ES-I3 (cell line): ENCODE data around the gene RAB21.
"Not testable (repeated sequence)": the region's sequence is repeated elsewhere in the genome, so short reads cannot be mapped to it uniquely, and the experiment has no call there.

Source experiments
- H3K36me3 ChIP-seq: 2 replicates; pipeline ENCODE4 v1.6.1; 2013; ENCODE audit warnings: mild to moderate bottlenecking, low read length, control low read depth, moderate library complexity; ENCODE audit not compliant: insufficient read depth
- H3K4me1 ChIP-seq: 2 replicates; pipeline ENCODE4 v1.6.1; 2013; ENCODE audit warnings: mild to moderate bottlenecking, control low read depth, low read length; ENCODE audit not compliant: insufficient read depth
- H3K9ac ChIP-seq: 2 replicates; pipeline ENCODE4 v1.6.1; 2013; ENCODE audit warnings: low read depth, mild to moderate bottlenecking, low read length, moderate library complexity
- H3K9me3 ChIP-seq: 2 replicates; pipeline ENCODE4 v1.6.1; 2013; ENCODE audit warnings: mild to moderate bottlenecking, low read length, moderate library complexity; ENCODE audit not compliant: control insufficient read depth, insufficient read depth

Gene RAB21

DNA sequence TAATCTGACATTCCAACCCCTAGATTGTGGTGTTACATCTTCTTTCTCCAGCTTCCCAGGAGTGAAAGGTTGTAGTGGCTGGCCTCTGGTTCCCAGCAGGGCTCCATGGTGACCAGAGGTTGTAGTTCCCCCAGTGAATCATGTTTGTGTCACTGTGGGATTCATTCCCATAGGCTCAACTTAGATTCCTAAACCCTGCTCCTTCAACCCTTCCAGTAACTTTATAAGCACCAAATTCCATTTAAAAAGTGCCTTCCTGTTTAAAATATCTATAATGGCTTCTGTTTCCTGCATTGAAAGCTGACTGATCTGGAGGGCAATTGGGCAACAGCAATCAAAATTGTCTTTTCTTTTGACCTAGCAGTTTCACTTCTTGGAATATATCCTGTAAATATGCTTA is 44.4 kb downstream of the RAB21 start:
- no peaks in the 10 kb centered on the region for H3K9me3 ChIP-seq
- no peak overlapping the region for H3K9ac ChIP-seq
- H3K4me1 ChIP-seq = no peaks in the 10 kb centered on the region
- H3K36me3 ChIP-seq = no peaks in the 10 kb centered on the region

DNA sequence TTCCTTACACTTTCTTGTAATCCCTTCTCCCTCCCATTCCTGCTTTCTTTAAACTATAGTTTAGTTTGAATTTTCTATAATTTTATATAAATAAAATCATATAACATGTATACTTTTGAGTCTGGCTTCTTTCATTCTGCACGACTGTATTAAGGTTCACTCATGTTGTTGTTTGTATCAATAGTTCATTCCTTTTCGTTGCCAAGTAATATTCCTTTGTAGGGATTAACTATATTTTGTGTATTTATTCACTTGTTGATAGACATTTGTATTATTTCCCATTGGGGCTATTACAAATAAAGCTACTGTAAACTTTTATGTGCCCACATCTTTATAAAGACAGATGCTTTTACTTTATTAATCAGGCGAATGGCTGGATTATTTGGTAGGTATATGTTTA is 45.5 kb downstream of the RAB21 start:
- no peaks in the 10 kb centered on the region for H3K9me3 ChIP-seq
- no peaks in the 10 kb centered on the region for H3K4me1 ChIP-seq
- H3K9ac ChIP-seq = no peak overlapping the region
- H3K36me3 ChIP-seq = no peaks in the 10 kb centered on the region

DNA sequence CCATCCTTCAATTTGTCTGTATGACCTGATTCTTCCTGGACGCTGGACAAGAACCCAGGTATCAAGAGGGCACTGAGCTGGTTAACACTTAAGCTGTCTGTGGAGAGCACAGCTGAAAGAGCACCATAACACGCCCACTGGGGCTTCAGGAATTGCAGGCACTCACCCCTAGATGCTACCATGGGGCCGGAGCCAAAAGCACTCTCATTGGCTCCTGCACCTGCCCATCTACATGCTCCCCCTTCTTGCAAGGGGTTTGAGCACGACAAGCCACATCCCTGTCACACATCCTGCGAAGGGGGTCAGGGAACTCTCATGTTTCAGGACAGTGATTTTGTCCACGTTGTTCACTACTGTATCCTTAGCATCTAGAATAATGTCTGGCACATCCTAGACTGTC is 49.8 kb downstream of the RAB21 start:
- H3K9ac ChIP-seq = no peak overlapping the region
- no peaks in the 10 kb centered on the region for H3K9me3 ChIP-seq
- no peaks in the 10 kb centered on the region for H3K36me3 ChIP-seq
- H3K4me1 ChIP-seq = no peaks in the 10 kb centered on the region

DNA sequence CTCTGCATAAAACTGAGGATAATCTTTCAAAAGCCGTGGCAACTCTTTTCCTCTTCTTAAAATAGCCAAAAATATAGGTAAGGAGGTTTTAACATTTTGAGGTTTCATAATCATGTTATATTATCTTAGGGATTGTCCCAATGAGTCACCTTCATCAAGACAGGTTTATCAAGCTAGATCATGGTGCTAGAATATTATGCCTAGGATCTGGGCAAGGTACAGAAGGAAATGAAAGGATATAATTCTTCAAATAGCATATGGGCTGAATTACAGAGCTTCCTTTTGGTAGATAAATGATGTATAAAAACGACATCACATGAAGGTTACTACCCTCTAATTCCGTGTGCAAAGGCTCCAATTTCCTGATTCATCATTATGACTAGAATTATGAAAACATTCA is 56.3 kb downstream of the RAB21 start:
- H3K36me3 ChIP-seq = no peaks in the 10 kb centered on the region
- H3K9ac ChIP-seq = no peak overlapping the region
- no peaks in the 10 kb centered on the region for H3K4me1 ChIP-seq
- H3K9me3 ChIP-seq = no peaks in the 10 kb centered on the region

DNA sequence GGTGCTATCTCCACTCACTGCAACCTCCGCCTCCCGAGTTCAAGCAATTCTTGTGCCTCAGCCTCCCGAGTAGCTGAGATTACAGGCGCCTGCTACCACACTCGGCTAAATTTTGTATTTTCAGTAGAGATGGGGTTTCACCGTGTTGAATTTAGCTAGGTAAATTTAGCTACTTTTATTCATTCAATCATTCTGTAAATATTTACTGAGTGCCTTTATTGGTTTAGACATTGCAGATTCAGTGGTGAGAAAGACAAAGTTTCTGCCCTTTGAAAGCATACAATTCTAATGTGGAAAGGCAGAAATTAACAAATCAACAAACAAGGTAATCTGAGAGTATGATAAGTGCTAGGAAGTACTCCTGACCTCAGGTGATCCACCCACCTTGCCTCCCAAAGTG is 60.6 kb downstream of the RAB21 start:
- not testable (repeated sequence) for H3K9ac ChIP-seq, H3K4me1 ChIP-seq, H3K36me3 ChIP-seq, H3K9me3 ChIP-seq

DNA sequence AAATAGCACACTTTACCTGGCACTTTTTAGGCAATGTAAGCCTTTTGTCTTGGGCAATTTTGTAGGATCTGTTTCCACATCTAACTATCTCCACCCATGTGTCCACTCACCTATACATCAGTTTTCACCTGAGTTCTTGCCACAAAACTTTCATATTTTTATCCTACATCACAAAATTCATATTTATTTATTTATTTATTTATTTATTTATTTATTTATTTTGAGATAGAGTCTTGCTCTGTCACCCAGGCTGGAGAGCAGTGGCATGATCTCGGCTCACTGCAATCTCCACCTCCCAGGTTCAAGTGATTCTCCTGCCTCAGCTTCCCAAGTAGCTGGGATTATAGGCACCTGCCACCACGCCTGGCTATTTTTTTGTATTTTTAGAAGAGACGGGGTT is 67.4 kb downstream of the RAB21 start:
- not testable (repeated sequence) for H3K9me3 ChIP-seq, H3K9ac ChIP-seq, H3K36me3 ChIP-seq, H3K4me1 ChIP-seq

DNA sequence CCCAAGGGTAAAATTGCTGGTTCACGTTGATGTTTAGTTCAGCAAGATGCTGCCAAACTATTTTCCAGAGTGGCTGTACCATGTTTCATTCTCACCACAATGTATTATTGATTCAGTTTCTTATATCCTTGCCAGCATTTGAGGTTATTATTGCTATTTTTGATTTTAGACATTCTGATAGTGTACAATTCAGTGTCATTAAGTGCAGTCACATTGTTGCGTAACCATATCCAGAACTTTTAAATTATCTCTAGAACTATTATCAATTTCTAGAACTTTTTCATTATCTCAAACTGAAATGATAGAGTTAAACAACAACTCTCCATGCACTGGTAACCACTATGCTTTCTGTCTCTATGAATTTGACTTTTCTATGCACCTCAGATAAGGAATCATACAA is 74.2 kb downstream of the RAB21 start:
- H3K9ac ChIP-seq = no peak overlapping the region
- H3K36me3 ChIP-seq = no peaks in the 10 kb centered on the region
- H3K4me1 ChIP-seq = no peaks in the 10 kb centered on the region
- H3K9me3 ChIP-seq = no peaks in the 10 kb centered on the region

DNA sequence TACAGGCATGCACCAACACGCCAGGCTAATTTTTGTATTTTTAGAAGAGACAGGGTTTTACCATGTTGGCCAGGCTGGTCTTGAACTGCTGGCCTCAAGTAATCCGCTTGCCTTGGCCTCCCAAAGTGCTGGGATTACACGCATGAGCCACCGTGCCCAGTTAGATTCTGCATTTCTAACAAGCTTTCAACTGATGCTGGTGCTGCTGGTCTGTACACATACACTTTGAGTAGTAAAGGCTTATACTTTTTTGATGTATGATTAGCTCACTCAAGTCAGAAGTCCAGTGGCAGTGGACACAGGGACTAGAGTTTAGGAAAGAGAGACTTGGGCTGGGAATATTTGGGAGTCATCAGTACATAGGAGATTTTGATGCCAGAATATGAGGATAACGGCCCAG is 82.7 kb downstream of the RAB21 start:
- Histone ChIP-seq H3K36me3 (no peaks in the 10 kb centered on the region), H3K9ac (no peak overlapping the region), H3K9me3 (no peaks in the 10 kb centered on the region), H3K4me1 (no peaks in the 10 kb centered on the region)

DNA sequence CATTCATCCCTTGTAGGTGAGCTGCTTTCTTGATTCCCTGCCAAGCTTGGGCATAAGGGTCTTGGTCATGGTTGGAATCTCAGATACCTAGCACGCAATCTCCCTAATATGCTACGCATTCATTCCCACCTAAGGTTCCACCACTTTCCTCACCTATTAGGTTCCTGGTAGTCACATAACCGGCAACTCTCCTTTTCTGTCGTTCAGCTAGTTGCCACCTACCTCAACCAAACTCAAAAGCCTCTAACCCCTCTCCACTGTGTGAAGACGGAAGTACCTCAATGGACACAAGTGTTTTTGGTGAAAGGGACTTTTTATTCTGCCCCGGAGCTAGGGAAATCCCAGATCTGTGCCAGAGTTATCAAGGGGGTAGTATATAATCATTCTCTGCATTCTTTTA is 83.6 kb downstream of the RAB21 start:
- no peaks in the 10 kb centered on the region for H3K9me3 ChIP-seq
- no peaks in the 10 kb centered on the region for H3K36me3 ChIP-seq
- H3K4me1 ChIP-seq = no peaks in the 10 kb centered on the region
- no peak overlapping the region for H3K9ac ChIP-seq

DNA sequence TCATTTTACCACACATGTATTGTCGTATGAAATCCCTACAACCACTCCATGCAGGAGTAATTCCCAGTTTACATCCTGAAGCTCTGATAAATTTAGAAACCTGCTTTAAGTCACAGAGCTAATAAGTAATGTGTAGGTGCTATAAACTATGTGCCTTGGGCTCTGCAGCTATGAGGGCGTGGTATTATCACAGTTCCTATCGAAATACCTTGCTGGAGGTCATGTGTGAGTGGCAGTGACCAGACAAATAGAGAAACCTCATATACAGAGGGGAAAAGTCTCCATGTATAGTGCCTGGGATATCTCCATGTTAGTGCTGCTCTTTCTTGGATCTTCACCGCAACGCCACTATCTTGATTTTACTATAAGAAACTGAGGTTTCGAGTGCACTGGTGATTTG is 84.0 kb downstream of the RAB21 start:
- Histone ChIP-seq H3K36me3 (no peaks in the 10 kb centered on the region), H3K4me1 (no peaks in the 10 kb centered on the region), H3K9me3 (no peaks in the 10 kb centered on the region), H3K9ac (no peak overlapping the region)

DNA sequence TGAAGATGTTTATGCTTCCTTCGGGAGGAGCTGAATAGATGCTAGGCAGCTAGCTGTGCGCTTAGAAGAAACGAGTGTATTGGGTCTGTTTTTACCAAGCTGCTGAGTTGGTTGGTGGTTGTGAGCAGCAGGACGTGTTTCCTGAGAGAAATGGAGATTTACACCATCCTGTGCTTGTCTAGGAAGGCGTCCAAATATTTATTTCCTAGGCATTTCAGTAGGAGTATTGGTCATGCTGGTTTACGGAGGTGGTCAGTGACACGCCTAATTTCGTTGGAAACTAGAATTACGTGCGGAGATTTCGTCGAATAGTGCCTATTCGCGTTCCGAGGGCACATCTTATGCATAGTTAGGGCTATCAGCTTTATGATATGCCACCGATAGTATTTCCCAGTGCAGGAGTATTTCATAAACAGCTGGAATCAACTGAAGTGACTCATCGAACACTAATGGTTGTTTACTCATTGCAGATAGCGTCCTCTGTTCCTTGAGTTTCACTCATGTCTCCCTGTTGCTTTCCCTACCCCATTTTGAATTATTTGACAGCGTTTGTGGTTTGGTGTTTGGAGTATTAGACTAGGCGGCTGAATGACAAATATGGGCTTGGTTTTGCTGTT is 85.7 kb downstream of the RAB21 start:
- Histone ChIP-seq H3K9me3 (no peaks in the 10 kb centered on the region), H3K4me1 (no peaks in the 10 kb centered on the region), H3K36me3 (no peaks in the 10 kb centered on the region), H3K9ac (peak overlapping the region; percentile 99)

DNA sequence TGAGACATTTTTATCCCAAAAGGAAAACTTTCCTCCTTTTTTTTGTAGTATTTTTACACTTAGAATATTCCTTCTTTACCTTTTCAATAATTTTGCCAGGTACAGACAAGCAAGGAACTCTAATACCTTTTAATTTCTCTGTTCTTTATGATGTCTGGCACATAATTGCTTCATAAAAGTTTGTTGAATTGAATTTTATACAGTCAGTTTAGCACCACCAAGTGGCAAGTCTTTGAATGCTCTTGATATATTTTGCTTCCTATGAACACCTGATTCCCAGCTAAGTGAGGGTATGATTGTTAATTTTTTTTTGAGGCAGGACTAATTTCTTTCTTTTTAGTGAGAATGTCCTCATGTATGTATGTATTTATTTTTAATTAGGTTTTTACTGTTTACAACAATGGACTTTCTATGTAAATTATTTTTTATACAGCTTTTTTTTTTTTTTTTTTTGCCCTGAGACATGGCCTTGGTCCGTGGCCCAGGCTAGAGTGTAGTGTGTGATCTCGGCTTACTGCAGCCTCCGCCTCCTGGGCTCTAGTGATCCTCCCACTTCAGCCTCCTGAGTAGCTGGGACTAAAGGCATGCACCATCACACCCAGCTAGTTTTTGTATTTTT is 91.8 kb downstream of the RAB21 start:
- Histone ChIP-seq H3K9ac (no peak overlapping the region), H3K9me3 (peaks cover 5% of the 10 kb centered on the region; the same call in 1 of the 2 replicates), H3K36me3 (no peaks in the 10 kb centered on the region), H3K4me1 (no peaks in the 10 kb centered on the region)

DNA sequence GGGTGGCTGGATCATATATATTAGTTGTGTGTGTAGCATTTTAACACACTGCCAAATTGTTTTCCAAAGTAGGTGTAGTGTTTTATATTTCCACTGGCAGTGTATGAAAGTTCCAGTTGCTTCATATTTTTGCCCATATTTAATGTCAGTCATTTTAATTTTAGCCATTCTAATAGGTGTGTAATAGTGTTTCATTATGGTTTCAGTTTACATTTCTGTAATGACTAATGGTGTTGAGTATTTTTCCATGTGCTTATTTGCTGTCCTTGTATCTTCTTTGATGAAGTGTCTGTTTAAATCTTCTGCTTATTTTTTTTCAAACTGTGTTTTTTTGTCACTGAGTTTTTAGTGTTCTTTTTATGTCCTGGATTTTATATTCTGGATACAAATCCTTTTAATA is 93.5 kb downstream of the RAB21 start:
- H3K36me3 ChIP-seq = no peaks in the 10 kb centered on the region
- H3K4me1 ChIP-seq = no peaks in the 10 kb centered on the region
- no peak overlapping the region for H3K9ac ChIP-seq
- peaks cover 5% of the 10 kb centered on the region; the same call in 1 of the 2 replicates for H3K9me3 ChIP-seq

DNA sequence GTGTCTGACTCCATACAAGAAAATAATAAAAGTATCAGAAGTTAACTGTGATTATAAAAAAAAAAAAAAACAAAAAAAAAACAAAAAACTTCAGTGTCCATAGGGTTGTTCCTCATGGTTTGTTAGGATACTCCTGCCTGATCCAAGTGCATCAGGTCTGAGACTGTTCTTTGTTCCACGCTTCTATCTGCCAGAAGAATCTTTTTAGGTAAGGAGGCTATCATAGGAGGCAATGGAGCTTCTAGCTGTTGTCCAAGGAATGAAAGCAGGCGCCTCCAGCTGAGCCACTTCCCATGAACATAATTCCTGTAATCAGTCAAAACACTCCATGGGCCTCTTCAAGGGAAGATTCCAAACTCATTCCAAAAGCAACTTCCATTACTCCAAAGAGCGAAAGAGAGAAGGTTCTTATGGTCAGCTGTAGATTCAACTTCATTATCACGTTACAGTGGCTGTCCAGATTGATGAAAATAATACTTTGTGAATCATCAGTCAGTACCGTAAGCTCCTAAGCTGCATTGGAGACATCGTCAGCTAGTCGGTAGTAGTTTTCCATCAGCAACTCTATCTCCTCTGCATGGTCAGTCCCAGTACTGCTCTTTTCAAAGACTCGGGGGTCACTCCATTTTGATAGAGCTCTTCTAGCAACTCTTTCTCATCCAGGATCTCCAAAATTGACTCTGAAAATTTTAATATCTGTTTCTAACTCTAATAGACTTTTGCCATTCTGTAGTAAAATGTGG is 94.6 kb downstream of the RAB21 start:
- Histone ChIP-seq H3K36me3 (no peaks in the 10 kb centered on the region), H3K9ac (no peak overlapping the region), H3K4me1 (no peaks in the 10 kb centered on the region), H3K9me3 (peaks cover 5% of the 10 kb centered on the region; the same call in 1 of the 2 replicates)
